HG03159 (cell line): ENCODE measurements around the gene BEND6.
A peak's percentile ranks its signal among the peaks of the same experiment; 100 is the strongest.

ENCODE experiments used
- ATAC-seq: cut with Tn5 transposase; IDR thresholded peaks from one replicate; pipeline ENCODE4 v1.9.1; 2021; ENCODE audit warnings: mild to moderate bottlenecking, moderate library complexity; ENCODE audit not compliant: unreplicated experiment

Gene BEND6, protein sequence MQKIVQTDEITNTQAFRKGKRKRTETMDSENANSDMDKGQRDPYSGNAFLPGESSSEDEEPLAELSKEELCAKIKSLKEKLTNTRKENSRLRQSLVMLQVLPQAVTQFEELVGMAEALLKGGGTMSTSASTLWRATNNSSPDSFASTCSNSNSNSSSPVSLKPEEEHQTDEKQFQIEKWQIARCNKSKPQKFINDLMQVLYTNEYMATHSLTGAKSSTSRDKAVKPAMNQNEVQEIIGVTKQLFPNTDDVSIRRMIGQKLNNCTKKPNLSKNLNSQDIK

DNA sequence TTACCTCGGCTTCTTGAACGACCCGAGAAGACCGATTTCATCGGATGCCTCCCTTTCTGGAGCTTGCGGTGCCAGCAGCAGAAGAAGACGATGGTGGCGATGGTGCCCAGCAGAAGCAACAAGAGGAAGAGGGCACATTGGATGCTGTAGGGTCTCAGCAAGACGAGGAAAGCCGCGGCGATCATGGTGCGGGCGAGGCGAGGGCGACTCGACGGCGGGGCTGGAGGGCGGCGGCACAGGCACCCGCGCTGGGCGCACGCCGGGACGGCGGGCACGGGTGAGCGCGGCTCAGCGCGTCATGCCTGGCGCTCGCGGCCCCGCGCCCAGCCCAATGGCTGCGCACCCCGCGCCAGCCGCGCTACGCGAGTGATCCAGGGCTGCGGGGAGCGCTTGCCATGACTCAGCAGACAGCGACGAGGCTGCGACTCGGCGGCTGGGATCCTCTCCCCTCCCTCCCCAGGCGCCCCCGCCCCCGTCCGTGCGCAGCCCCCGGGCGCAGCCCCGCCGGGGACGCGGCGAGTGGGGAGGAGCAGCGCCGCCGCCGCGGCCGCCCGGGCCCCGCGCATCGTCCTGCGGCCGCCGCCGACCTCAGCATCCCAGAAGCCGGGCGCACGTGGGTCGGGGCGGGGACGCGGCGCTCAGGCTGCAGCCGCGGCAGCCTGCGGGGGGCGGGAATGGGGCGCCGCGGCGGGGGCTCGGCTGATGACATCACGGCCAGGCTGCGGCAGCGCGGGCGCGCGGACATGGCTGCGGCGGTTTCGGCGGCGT is at the start of gene BEND6:
Gene BEND6, plus strand, starts transcription at position 705 of the 768 bp plus-strand sequence. CDS start 26,704 bp downstream, outside the sequence.
- ATAC-seq, result peak; percentile 39

DNA sequence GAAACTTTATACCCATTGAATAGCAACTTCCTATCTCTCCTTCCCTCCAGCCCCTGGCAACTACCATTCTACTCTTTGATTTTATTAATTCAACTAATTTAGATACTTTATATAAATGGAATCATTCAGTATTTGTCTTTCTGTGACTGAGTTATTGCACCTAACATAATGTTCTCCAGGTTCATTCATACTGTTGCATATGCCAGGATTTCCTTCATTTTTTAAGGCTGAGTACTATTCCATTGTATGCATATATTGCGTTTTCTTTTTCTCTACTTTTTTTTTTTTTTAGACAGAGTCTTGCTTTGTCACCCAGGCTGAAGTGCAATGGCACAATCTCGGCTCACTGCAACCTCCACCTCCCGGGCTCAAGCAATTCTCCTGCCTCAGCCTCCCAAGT is 49.5 kb upstream of the BEND6 start:
- no peak for ATAC-seq

DNA sequence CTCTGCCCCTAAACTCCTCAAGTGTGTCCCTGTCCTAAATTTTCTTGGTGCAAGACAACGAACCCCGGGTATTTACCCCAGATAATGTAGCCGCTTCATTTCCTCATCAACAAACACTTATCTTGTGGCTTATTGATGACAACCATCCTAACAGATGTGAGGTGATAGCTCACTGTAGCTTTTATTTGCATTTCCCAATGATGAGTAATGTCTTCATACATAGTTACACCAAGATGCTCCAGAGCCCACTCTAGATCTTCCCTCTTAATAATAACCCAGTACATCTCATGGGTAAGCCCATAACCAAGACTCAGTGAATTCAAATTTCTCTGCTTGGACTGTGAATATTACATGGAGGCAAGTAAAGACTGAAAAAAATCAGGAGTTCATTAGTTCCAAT is 48.2 kb upstream of the BEND6 start:
- ATAC-seq, result no peak

DNA sequence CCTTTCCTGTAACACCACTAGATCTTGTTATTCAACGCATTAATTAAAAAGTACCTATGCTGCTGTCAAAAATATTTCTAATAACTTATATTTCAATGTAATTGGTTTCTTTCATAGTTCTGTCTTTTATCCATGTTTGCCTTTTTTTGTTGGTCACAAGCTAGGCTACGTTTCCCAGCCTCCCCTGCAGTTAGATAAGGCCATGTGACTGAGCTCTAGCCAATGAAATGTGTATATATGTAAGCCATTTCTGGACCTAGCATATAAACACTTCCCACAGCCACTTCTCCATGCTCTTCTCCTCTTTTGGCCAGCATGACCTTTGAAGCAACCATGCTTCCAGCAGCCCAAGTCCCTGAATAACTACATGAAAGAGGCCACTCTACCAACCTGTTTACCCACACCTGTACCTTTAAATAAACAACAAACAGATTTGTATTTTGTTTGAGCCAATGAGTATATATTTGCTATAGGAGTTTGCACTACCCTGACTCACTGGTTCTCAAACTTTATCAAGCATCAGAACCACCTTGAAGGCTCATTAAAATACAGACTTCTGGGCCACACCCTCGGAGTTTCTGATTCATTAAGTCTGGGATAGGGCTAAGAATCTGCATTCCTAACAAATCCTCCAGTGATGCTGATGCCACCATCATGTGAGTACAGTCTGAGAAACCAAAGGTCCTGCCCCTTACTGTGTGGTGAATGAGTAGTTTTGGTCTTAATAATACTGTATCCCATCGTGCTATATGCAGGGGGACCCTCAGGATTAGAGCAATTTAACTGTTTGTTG is 45.6 kb upstream of the BEND6 start:
- ATAC-seq, result no peak

DNA sequence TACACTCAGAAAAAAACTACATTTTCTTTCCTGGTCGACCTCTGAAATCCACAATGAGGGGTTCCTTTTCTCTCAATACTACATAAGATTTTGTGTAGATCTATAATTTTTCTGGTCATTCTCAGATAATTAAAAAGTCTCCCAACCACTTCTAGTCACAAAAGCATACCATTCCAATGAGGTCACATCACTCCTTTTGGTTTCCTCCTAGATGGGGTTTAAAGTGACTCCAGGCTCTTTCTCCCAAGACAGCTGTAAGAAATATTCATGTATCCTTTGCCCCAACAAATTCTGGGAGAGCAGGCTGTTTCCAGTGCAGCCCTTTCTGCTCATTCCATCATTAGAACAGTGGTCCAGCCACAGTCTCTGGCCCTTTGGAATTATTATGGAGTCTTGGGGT is 43.1 kb upstream of the BEND6 start:
- no peak for ATAC-seq

DNA sequence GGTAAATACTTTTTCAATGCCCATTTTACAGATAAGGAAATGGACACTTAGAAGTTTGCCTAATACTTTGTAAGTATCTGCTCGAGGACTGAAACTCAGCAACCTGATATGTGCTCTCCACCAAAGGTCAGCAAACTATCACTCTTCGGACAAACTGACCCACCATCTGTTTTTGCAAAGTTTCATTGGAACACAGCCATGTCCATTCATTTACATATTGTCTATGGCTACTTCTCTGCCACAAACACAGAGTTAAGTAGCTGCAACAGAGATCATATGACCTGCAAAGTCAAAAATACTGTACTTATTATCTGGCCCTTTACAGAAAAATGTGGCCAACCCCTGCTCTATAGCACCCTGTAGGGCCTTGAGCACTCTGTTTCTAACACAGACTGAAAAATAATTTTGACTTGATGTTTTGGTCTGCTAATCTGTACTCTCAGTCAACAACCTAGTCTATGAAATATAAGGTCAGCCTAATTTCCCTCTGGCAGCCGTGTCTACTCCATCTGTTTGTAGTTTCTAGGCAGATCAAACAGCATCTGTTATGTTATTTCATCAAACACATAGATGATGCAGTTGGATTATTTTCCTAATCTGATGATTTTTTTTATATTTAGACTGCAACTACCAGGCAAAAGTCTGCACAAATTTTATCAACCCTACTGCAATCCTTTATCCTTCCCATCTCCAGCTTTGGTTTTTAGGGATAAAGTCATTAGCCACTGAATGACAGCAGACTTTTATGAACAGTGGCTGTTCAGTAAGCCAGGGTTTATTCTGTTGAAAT is 41.4 kb upstream of the BEND6 start:
- ATAC-seq, result no peak

DNA sequence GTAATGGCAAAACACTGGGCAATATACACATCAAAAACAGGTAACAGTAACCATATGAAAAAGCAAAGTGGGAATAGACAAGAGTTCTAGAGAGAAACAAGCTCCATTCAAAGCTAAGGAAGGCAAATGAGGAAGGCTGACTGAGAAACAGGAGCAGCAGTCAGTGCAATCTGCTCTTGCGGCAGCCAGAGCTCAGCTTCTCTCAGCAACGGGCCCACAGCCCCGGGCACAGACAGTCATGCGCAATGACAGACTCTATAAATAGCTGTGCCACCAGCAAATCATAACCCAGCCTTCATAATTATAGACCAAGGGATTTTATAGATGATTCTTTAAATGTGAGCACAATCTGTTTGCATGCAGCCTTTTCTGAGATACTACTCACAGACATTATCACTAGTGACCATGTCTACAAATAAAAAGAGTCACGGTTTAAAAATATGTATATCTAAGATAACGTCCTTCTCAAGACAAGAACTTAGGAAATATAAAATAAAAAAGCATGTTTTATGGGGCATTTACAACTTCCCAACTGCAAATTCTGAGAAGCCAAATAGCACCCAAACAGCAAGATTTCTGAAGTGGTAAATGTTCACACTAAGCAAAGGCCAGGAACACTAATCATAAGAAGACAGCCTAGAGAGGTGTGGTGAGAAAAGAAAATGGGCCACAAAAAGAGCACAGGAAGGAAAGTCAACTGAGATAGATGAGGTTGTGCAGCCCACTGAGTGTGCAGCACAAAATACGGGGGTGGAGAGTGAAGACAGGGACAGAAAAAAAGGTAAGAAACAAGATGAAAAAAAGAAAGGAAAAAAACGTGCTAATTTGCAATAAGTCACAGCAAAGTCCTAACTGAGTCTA is 39.9 kb upstream of the BEND6 start:
- ATAC-seq, result no peak

DNA sequence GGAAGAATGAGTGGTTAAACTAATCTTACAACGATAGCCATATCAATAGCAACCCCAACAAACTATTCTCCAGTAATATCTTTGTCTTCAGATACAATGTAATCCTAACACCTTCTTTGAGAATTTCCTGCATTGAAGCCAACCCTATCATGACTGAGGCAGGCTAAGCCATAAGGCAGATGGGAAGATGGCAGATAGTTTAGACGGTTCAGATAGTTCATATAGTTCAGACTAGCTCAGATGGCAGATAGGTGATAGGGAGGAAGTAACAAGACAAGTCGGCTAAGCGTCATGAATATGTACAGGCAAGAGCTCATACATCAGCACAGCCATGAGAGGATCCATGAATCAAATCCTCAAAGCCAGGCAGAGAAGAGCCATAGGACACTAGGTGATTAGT is 39.1 kb upstream of the BEND6 start:
- ATAC-seq, result no peak

DNA sequence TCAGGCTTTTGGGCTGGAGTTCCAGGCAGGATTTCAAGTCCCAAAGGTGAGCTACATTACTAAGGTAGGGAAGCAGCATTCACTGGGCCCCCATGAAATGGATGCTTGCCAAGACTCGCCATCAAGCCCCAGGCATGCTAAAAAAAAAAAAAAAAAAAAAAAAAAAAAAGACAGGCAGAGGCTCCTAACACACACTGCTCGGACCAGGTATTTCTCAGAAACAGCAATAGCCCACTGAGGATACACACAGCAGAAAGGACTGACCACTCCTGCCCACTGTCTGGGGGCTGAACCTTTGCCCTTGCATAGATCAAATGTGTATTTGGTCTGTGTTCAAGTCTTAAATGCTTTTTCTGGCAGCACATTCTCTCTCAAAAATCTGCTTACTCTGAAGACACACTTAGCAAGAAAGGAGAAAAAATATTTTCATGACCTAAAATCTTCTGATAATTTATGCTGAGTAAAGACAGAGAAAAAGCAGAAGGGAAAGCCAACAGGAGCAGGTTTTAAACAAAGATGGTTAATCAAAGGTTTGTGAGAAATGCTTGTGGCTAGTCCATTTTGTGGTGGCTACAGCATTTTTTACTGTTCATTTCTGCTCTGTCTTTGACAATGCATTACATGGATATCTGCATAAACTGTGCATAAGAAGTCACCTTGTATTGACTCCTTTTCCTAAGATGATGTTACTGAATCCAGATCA is 37.9 kb upstream of the BEND6 start:
- no peak for ATAC-seq

DNA sequence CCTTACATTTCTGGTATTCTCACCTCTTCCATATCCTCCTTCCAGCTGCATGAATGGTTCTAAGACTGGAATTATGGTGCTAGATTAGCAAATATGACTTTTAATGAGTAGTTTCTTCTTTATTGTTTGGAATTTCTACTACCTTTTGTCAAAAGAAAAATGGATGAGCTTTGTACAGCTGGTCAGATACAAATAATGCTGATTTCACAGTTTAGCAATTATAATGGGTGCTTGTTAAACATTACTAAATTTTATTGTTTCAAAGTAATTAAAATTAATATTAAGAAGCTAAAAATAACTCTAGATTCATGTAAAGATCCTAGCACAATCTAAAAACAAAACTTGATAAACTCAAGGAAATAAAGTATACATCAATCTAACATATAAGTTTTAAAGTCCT is 32.3 kb upstream of the BEND6 start:
- ATAC-seq, result no peak

DNA sequence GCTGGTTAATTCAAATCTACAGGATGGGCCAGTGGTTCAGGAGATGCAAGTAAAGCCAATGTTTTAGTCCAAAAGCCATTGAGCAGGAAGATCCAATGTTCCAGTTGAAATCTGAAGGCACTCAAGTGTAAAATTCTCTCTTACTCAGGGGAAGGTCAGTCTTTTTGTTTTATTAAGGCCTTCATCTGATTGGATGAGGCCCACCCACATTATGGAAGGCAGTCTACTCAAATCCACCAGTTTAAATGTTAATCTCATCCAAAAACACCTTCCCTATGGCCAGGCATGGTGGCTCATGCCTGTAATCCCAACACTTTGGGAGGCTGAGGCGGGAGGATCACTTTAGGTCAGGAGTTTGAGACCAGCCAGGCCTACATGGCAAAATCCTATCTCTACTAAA is 31.3 kb upstream of the BEND6 start:
- ATAC-seq, result no peak

DNA sequence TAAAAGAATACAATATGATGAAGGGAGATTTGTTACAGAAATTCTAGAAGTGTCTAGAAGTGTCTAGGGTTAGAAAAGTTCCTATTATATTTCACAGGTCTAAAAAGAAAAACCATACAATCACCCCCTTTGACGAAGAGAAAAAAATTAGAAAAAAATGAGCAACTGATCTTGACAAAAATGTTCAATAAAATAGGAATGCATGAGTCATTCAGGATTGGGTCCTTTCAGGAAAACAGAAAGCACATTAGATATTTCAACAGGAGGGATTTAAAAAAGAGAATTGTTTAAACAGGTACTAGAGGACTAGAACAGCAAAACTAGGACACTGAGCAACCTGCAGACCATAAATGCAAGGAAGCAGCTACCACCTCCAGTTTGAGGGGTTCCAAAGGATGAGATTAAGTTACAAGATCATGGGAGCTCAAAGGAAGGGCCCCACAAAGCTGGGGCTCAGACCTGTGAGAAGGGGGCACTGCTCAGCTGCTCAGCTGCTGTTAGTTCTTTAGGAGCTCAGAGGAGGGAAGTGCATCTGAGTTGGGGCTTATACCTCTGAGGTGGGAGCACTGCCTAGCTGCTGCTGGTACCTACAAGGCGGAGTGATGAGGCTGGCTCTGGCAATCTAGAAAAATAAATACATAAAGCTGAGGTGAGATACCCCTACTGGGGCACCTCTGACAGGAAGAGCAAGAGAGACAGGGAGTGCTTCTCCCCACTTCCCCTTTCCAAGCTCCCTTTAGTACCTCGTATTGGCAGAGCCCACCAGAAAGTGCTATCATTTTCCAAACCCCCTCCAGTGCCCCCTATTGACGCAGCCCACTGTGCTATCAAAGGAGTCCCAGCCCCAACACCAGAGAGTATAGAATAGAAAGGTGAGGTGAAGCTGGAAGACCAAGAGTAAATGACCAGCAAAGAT is 27.1 kb upstream of the BEND6 start:
- no peak for ATAC-seq

DNA sequence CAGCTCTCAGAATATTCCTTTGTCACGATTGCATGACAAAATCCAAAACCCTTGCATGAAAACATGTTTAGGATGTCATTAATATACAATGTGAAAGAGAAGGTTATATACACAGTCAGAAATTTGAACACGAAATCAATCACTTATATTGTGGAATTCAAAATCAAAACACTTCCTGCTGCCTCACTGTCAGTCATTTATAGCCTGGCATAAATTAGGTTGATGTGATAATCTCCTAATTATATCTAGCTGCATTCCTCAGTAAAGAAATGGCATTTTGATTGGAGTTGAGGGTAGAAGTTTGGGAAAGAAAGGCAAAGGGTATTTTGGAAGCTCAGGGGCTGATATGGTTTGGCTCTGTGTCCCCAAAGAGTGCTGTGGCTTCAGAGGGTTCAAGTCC is 24.1 kb upstream of the BEND6 start:
- no peak for ATAC-seq

DNA sequence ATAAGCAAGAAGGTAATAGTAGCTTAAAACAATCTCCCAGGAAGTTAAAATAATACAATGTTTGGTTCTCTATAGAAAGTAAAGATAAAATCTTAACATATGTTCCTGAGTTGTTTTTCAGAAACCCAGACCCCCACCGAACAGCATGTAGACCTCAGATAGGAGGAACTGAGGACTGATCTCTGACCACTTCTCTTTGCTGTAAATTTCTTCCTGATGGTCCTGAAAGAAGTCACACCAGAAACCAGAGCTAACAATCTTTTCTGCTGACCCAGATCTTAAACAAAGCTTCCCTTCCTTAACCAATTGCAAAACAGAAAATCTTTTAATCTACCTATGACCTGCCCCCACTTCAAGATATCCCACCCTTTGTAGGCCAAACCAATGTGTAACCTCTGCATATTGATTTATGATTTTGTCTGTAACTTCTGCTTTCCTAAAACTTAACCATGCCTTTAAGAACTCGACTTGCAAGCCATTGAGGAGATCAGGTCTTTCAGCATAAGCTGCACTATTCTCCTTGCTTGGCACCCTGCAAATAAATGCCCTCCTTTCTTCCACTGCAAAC is 21.9 kb upstream of the BEND6 start:
- no peak for ATAC-seq

DNA sequence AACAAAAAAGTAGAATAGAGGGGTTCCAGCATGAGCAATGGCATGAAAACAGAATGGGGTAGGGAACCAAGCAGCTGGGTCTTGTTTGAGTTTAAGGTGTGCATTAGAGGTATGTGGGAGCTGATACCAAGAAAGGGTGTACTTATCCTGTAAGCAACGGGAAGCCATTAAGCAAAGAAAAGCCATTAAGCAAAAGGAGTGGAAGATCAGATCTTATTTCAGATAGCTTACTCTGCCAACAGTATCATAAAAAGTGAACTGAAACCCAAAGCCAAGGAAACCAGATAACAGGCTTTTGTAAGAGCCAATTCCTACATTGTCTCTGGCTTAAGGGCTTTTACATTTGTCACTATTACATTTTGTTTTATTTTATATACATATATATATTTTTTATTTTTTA is 21.3 kb upstream of the BEND6 start:
- ATAC-seq, result peak; percentile 46

DNA sequence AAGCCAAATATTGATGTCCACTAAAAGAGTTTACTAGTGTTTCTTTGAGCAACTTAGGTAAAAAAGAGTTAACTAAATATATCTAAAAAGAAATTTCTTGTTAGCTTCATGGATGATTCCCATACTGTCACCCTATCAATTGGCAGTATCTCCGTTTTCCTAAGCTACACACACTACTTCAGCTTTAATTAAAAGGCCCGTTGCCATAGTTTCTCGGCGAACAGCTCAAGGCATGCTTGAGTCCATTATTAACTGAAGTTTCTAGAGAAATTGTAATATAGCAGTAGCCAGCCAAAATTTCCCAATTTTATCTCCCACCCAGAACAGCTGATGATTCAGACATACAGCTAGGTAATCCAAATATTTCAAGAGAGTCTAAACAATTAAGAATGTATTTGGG is 20.0 kb upstream of the BEND6 start:
- no peak for ATAC-seq

DNA sequence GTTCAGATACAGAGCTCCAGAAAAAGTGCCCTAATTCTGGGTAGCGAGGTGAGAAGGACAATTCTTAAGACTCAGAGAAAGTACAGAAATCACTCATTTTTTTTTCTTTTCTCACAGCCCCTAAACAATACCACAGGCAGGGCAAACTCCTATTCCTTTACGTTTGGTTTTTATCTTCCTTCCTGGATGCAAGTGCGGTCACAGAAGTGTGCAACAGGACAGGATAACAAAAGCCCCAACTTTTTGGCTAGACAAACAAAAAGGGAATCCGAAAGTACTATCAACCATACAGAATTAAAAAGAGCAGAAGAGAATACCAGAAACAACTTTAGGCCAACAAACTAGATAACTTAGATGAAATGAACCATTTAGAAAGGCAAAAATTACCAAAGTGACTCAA is 18.4 kb upstream of the BEND6 start:
- no peak for ATAC-seq

DNA sequence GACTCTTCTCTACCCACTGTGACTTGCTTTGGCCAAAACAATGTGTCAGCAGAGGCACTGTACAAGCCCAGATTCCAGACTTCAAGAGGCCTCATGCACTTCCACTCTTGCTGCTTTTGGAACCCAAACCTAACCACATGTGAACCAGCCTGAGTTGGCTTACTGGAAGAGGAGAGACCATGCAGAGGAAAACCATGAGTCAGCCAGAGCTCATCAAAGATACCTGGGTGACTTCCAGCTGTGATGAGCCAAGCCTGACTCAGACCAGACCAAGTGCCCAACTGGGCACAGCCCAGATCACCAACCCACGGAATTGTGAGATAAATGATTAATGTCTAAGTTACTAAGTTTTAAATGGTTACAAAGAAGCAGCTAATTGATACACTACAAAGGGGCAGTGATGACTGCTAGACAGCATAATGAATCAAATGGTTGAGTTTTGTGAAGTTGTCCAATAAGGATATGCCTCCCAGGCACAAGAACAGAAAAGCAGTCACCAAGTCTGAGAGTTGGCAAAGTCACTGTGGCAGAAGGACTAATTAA is 16.2 kb upstream of the BEND6 start:
- ATAC-seq, result no peak
